ENCODE results near the gene CDON. TPM values are rescaled to one million over a fixed set of nuclear protein-coding genes. Genes with fewer than 3 reads are reported as not detected.

Gene CDON
- total and polyA plus RNA-seq, 9 of the 15 experiments (the other 6 are each of a cell fraction or from before 2014, with no cell fraction given): 0.08 to 0.64 (median 0.40) TPM

GRCh38 chr11:125952559-125952958 is 110.1 kb downstream of the CDON start (continued):
- TF ChIP-seq WHSC1 (IDR thresholded peaks at IDR 0.05; ENCODE audit: low read length): no peak
- TF ChIP-seq EHMT2 (IDR thresholded peaks at IDR 0.05): no peak
- no peak for TF ChIP-seq PURB (CRISPR knock-in tag; IDR thresholded peaks at IDR 0.05; ENCODE audit: low read depth)
- TF ChIP-seq HDAC6 (IDR thresholded peaks at IDR 0.05; ENCODE audit: low read depth, low read length): no peak
- no peak for TF ChIP-seq CHCHD3 (CRISPR knock-in tag; IDR thresholded peaks at IDR 0.05)
- TF ChIP-seq, protein P1, sequence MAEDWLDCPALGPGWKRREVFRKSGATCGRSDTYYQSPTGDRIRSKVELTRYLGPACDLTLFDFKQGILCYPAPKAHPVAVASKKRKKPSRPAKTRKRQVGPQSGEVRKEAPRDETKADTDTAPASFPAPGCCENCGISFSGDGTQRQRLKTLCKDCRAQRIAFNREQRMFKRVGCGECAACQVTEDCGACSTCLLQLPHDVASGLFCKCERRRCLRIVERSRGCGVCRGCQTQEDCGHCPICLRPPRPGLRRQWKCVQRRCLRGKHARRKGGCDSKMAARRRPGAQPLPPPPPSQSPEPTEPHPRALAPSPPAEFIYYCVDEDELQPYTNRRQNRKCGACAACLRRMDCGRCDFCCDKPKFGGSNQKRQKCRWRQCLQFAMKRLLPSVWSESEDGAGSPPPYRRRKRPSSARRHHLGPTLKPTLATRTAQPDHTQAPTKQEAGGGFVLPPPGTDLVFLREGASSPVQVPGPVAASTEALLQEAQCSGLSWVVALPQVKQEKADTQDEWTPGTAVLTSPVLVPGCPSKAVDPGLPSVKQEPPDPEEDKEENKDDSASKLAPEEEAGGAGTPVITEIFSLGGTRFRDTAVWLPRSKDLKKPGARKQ (CRISPR knock-in tag; IDR thresholded peaks at IDR 0.05): no peak

- CTCF ChIA-PET (ENCODE audit: low intra/inter-chr PET ratio): no interaction called here
- TF ChIP-seq PTTG1 (tag; IDR thresholded peaks at IDR 0.05; ENCODE audit: low read depth): no peak
- TF ChIP-seq ZBTB17 (CRISPR knock-in tag; IDR thresholded peaks at IDR 0.05): no peak
- TF ChIP-seq ZNF586 (CRISPR knock-in tag; conservative IDR thresholded peaks at IDR 0.05): no peak
- TF ChIP-seq CREB5 (CRISPR knock-in tag; IDR thresholded peaks at IDR 0.05): no peak
- TF ChIP-seq ZNF766 (CRISPR knock-in tag; conservative IDR thresholded peaks at IDR 0.05): no peak
- no peak for TF ChIP-seq XRCC3 (IDR thresholded peaks at IDR 0.05)
- no peak for TF ChIP-seq ZBTB5 (IDR thresholded peaks at IDR 0.05)
Observed at GRCh38 chr11:125951731-125952130, 110.9 kb downstream of the CDON start.

More at GRCh38 chr11:125951731-125952130, 110.9 kb downstream of the CDON start:
- ATAC-seq: no peak
- 0% methylated on average over 8 of the region's 11 CpGs for WGBS (ENCODE audit: insufficient coverage, low coverage, missing lambda C conversion rate)
- Histone ChIP-seq H3K27me3 (ENCODE audit: control insufficient read depth in 2 of 2, insufficient read depth in 2 of 2, low read length in 2 of 2) (peaks cover 64 to 87% of the 10 kb centered on the region in 2 experiments), H3K9ac (ENCODE audit: insufficient read depth in 1 of 2, low read depth in 2 of 2, low read length in 2 of 2) (no peak overlapping the region), H3K9me3 (replicated peaks; ENCODE audit: control insufficient read depth, insufficient read depth, low read depth, low read length) (no peaks in the 10 kb centered on the region), H3K27ac (ENCODE audit: extremely low read depth, low read depth, low read length) (no peak overlapping the region), H3K9me1 (ENCODE audit: control insufficient read depth, insufficient read depth, low read length) (peaks cover 4% of the 10 kb centered on the region), H3K4me1 (replicated peaks in 1 of 2; ENCODE audit: control insufficient read depth in 2 of 2, insufficient read depth in 2 of 2, low read length in 2 of 2) (peaks cover 0 to 14% of the 10 kb centered on the region in 2 experiments; a peak in 2 of 5 replicates), H3K4me3 (no peak overlapping the region), H3K36me3 (ENCODE audit: control insufficient read depth, insufficient read depth, low read length) (no peaks in the 10 kb centered on the region), H3K4me2 (ENCODE audit: insufficient read depth, low read length) (no peak overlapping the region), H3K79me2 (ENCODE audit: control insufficient read depth, insufficient read depth, low read length) (no peaks in the 10 kb centered on the region), H2AFZ (ENCODE audit: low read depth, low read length) (no peak overlapping the region), H4K20me1 (replicated peaks; ENCODE audit: control insufficient read depth, insufficient read depth, low read length) (peaks cover 8% of the 10 kb centered on the region; the same call in 1 of the 2 replicates)
- POLR2A ChIA-PET: interaction anchor here (0.5 to 0.7 kb wide), 2 partner anchors 128 to 560 kb away, joined by 3 to 5 read pairs; no protein-coding TSS in a partner anchor
- intact Hi-C loops (cut with micrococcal nuclease) (no loop called here), in situ Hi-C loops (cut with MboI) (no loop called here)
- no TSS peak for BruUV-seq (replicated peaks)
- no peak for DNase-seq (ENCODE audit: extremely low read depth in 1 of 4, low spot score in 3 of 4)
- FAIRE-seq: no peak
